A549 (cell line): ENCODE measurements around the gene DSC2. TPM values are rescaled to one million over a fixed set of nuclear protein-coding genes. Genes with fewer than 3 reads are reported as not detected.

Experiments
- ATAC-seq, 2 experiments: fragments of 200-7000 bp in 1 of 2; fragments of >200 bp in 1 of 2; cut with Nextera tagmentation in 1 of 2; cut with Tn5 transposase in 1 of 2; 3 replicates each; pipeline versions ENCODE4 v1.8.0 to v1.9.1; 2018 to 2020; ENCODE audit warnings: mild to moderate bottlenecking in 1 of 2, moderate library complexity in 1 of 2
- CTCF ChIA-PET: fragments of 300-600 bp; sonication (Branson Sonifier 250); formaldehyde crosslinking; extraction: SDS; loops from one replicate; lab custom pipeline; 2021; ENCODE audit warnings: antibody characterized with exemption, inconsistent platforms; lab: Yijun Ruan, JAX
- POLR2A ChIA-PET: fragments of 350-600 bp; formaldehyde crosslinking; extraction: SDS; loops from one replicate; lab custom pipeline; 2021; ENCODE audit warnings: antibody characterized with exemption, inconsistent platforms; lab: Yijun Ruan, JAX
- DNase-seq, 2 experiments: peaks; one replicate each; pipeline versions ENCODE4 v3.0.0 to v3.0.0-alpha.2; 2011 to 2016; ENCODE audit warnings: low read depth in 1 of 2, low spot score in 1 of 2
- FAIRE-seq: peaks from 2 replicates; lab custom pipeline; 2011; peaks lifted over from hg19 to GRCh38; lab: Jason Lieb, UNC
- H3K27ac ChIP-seq, 2 experiments: fragments of >200 bp; sonication (Bioruptor Twin); formaldehyde crosslinking; 3 replicates each; pipeline ENCODE4 v1.5.1; 2016 to 2017
- H3K4me1 ChIP-seq: fragments of >200 bp; sonication (Bioruptor Twin); formaldehyde crosslinking; 3 replicates; pipeline ENCODE4 v1.6.1; 2016
- H3K4me2 ChIP-seq: fragments of >200 bp; sonication (Bioruptor Twin); formaldehyde crosslinking; 3 replicates; pipeline ENCODE4 v1.6.1; 2016
- H3K4me3 ChIP-seq: fragments of >200 bp; sonication (Bioruptor Twin); formaldehyde crosslinking; 3 replicates; pipeline ENCODE4 v1.5.1; 2016
- H3K9me3 ChIP-seq: fragments of >200 bp; sonication (Bioruptor Twin); formaldehyde crosslinking; 3 replicates; pipeline ENCODE4 v1.6.1; 2016
- CBX2 ChIP-seq: fragments of 200-600 bp; sonication (generic); IDR thresholded peaks from 2 replicates; pipeline ENCODE4 v1.6.1; 2016; ENCODE audit warnings: low read depth, mild to moderate bottlenecking, borderline replicate concordance
- CBX8 ChIP-seq: fragments of 200-600 bp; sonication (generic); IDR thresholded peaks from 2 replicates; pipeline ENCODE4 v1.6.1; 2016
- CHD2 ChIP-seq: fragments of 150-350 bp; IDR thresholded peaks from 2 replicates; pipeline ENCODE4 v1.6.1; 2014; ENCODE audit warnings: low read length; ENCODE audit not compliant: partially characterized antibody
- FOSB ChIP-seq: fragments of 250-450 bp; sonication (Bioruptor Pico); IDR thresholded peaks from 2 replicates; pipeline ENCODE4 v1.5.0; 2020; ENCODE audit warnings: mild to moderate bottlenecking, moderate library complexity
- FOSL2 ChIP-seq, 2 experiments: fragments of 450-650 bp in 1 of 2; fragments of >200 bp in 1 of 2; sonication (Bioruptor Twin) in 1 of 2; formaldehyde crosslinking; IDR thresholded peaks; 2 replicates each; pipeline versions ENCODE4 v1.5.0 to v1.6.1; 2016 to 2020; ENCODE audit warnings: mild to moderate bottlenecking in 1 of 2, moderate library complexity in 1 of 2
- FOXS1 ChIP-seq: fragments of 250-450 bp; sonication (Bioruptor Pico); IDR thresholded peaks from 2 replicates; pipeline ENCODE4 v1.5.0; 2020; ENCODE audit warnings: mild to moderate bottlenecking, moderate library complexity
- HDAC2 ChIP-seq: fragments of 200-600 bp; sonication (generic); IDR thresholded peaks from 2 replicates; pipeline ENCODE4 v1.6.1; 2016
- HEYL ChIP-seq: fragments of 250-450 bp; sonication (Bioruptor Pico); IDR thresholded peaks from 2 replicates; pipeline ENCODE4 v1.8.0; 2021; ENCODE audit warnings: mild to moderate bottlenecking, moderate library complexity
- HOXB13 ChIP-seq: fragments of 250-450 bp; sonication (Bioruptor Pico); IDR thresholded peaks from 2 replicates; pipeline ENCODE4 v1.5.0; 2020; ENCODE audit warnings: low read depth, mild to moderate bottlenecking, moderate library complexity
- HOXB5 ChIP-seq: fragments of 250-450 bp; sonication (Bioruptor Pico); IDR thresholded peaks from 2 replicates; pipeline ENCODE4 v1.5.0; 2020; ENCODE audit warnings: mild to moderate bottlenecking, moderate library complexity
- JUN ChIP-seq, 2 experiments: fragments of >200 bp; sonication (Bioruptor Twin); formaldehyde crosslinking; IDR thresholded peaks; 2 replicates in 1 of 2; 3 replicates in 1 of 2; pipeline ENCODE4 v1.6.1; 2016 to 2017
- MAFK ChIP-seq: fragments of 450-650 bp; IDR thresholded peaks from 2 replicates; pipeline ENCODE4 v1.6.1; 2014; ENCODE audit not compliant: partially characterized antibody
- RARB ChIP-seq: fragments of 250-450 bp; sonication (Bioruptor Pico); IDR thresholded peaks from 2 replicates; pipeline ENCODE4 v1.8.0; 2021; ENCODE audit warnings: mild to moderate bottlenecking, moderate library complexity
- RCOR1 ChIP-seq: fragments of 150-350 bp; IDR thresholded peaks from 2 replicates; pipeline ENCODE4 v1.6.1; 2014; ENCODE audit warnings: antibody characterized with exemption, low read length, low read depth
- RNF2 ChIP-seq: fragments of 200-600 bp; sonication (generic); IDR thresholded peaks from 2 replicates; pipeline ENCODE4 v1.6.1; 2016; ENCODE audit warnings: low read depth, mild to moderate bottlenecking, antibody characterized with exemption, moderate library complexity, borderline replicate concordance
- SMC3 ChIP-seq: fragments of >200 bp; sonication (Bioruptor Twin); formaldehyde crosslinking; IDR thresholded peaks from 3 replicates; pipeline ENCODE4 v1.6.1; 2018; ENCODE audit warnings: inconsistent platforms
- ZC3H11A ChIP-seq: fragments of 450-650 bp; IDR thresholded peaks from 2 replicates; pipeline ENCODE4 v1.6.1; 2014; ENCODE audit warnings: antibody characterized with exemption, mild to moderate bottlenecking
- ZNF302 ChIP-seq: fragments of 250-450 bp; sonication (Bioruptor Pico); IDR thresholded peaks from 2 replicates; pipeline ENCODE4 v1.9.0; 2021; ENCODE audit warnings: inconsistent platforms, mild to moderate bottlenecking, moderate library complexity
- WGBS: methylation state at CpG from one replicate; pipeline ENCODE4 v1.1.6; 2017; ENCODE audit errors: missing lambda C conversion rate; 5-methylcytosine and 5-hydroxymethylcytosine counted together
- polyA plus RNA-seq, 4 experiments: library from polyadenylated mRNA; depleted of rRNA in 3 of 4; stranded (reverse); fragments of >200 nt; fragmentation: RNase III in 1 of 4; extraction: RNeasy Plus Mini Kit Qiagen cat#74134 plus additional on column Dnase treatment in 1 of 4; gene quantifications; 2 replicates in 3 of 4; 3 replicates in 1 of 4; pipeline ENCODE4 v1.2.3, GENCODE V29; 2011 to 2017
- TF ChIP-seq, protein P1 (sequence below): fragments of 250-450 bp; sonication (Bioruptor Pico); IDR thresholded peaks from 2 replicates; pipeline ENCODE4 v1.5.0; 2020; ENCODE audit warnings: low read depth, mild to moderate bottlenecking, moderate library complexity
- TF ChIP-seq, protein P2 (sequence below): IDR thresholded peaks from 2 replicates; pipeline ENCODE4 v1.6.1; 2012
- TF ChIP-seq, protein P3 (sequence below): fragments of 150-350 bp; IDR thresholded peaks from 2 replicates; pipeline ENCODE4 v1.6.1; 2014; ENCODE audit warnings: low read depth, mild to moderate bottlenecking, low read length
- TF ChIP-seq, protein P4 (sequence below): IDR thresholded peaks from 2 replicates; pipeline ENCODE4 v1.6.1; 2012

The DSC2 gene
- polyA plus RNA-seq, 2 of the 4 experiments (the other 2 are of a cell fraction) = 0.63 to 2.0 TPM

DNA sequence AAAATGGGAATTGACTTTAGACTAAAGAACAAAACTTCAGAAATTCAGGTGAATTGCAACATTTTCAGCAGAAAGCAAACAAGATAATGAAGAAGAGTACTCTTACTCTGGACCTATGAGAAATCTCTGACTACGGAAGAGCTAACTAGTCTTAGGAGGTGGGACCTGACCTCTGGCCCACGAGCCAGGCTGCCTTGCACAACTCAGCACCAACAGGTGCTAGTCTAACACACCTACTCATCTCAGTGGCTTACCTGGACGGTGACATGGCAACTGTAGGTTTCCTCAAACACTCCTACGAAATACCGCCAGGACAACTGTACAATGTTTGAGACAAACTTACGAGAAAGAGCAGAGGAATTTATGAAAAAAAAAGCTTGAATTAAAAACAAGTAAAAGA lies 56.6 kb downstream of the DSC2 start:
- ChIA-PET CTCF (no interaction called here), POLR2A (no interaction called here)
- TF ChIP-seq SMC3 = no peak
- TF ChIP-seq, protein P1, sequence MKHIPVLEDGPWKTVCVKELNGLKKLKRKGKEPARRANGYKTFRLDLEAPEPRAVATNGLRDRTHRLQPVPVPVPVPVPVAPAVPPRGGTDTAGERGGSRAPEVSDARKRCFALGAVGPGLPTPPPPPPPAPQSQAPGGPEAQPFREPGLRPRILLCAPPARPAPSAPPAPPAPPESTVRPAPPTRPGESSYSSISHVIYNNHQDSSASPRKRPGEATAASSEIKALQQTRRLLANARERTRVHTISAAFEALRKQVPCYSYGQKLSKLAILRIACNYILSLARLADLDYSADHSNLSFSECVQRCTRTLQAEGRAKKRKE = no peak
- TF ChIP-seq, protein P2, sequence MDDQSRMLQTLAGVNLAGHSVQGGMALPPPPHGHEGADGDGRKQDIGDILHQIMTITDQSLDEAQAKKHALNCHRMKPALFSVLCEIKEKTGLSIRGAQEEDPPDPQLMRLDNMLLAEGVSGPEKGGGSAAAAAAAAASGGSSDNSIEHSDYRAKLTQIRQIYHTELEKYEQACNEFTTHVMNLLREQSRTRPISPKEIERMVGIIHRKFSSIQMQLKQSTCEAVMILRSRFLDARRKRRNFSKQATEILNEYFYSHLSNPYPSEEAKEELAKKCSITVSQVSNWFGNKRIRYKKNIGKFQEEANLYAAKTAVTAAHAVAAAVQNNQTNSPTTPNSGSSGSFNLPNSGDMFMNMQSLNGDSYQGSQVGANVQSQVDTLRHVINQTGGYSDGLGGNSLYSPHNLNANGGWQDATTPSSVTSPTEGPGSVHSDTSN = no peak
- Histone ChIP-seq H3K4me2 (no peak overlapping the region), H3K9me3 (no peaks in the 10 kb centered on the region), H3K4me3 (no peak overlapping the region), H3K27ac (no peak overlapping the region), H3K4me1 (no peaks in the 10 kb centered on the region)
- no peak for DNase-seq
- no peak for FAIRE-seq
- no peak for ATAC-seq
- 78% methylated on average over 6 of the region's 6 CpGs for WGBS

DNA sequence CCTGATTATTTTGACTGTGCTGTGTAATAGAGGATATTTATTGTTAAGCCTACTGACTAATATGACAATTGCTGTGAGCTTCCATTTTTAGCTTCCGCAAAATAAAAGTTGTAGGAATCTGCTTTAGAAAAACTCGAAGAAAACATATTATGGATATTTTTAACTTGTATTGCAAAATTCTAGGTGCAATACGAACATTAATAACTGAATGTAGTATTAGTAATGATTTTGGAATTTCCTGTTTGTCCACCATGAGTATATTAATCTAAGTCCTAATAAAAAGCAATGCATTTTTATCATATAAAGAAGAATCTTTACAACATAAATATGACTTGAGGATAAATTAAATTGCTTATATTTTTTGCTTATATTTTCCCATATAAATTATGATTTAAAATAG lies 57.3 kb downstream of the DSC2 start:
- Histone ChIP-seq H3K4me2 (no peak overlapping the region), H3K4me3 (no peak overlapping the region), H3K4me1 (no peaks in the 10 kb centered on the region), H3K9me3 (no peaks in the 10 kb centered on the region), H3K27ac (no peak overlapping the region)
- DNase-seq = no peak
- FAIRE-seq = no peak
- POLR2A ChIA-PET = no interaction called here
- TF ChIP-seq ZNF302 (CRISPR knock-in tag) = no peak
- TF ChIP-seq FOSB (CRISPR knock-in tag) = no peak
- TF ChIP-seq CBX2 = no peak
- TF ChIP-seq HOXB5 (CRISPR knock-in tag) = no peak
- no peak for TF ChIP-seq JUN (IDR thresholded peaks at IDR 0.05)
- TF ChIP-seq, protein P1 = no peak
- TF ChIP-seq, protein P3, sequence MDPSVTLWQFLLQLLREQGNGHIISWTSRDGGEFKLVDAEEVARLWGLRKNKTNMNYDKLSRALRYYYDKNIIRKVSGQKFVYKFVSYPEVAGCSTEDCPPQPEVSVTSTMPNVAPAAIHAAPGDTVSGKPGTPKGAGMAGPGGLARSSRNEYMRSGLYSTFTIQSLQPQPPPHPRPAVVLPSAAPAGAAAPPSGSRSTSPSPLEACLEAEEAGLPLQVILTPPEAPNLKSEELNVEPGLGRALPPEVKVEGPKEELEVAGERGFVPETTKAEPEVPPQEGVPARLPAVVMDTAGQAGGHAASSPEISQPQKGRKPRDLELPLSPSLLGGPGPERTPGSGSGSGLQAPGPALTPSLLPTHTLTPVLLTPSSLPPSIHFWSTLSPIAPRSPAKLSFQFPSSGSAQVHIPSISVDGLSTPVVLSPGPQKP = no peak
- TF ChIP-seq HEYL = no peak
- TF ChIP-seq, protein P4, sequence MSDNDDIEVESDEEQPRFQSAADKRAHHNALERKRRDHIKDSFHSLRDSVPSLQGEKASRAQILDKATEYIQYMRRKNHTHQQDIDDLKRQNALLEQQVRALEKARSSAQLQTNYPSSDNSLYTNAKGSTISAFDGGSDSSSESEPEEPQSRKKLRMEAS = no peak
- no peak for TF ChIP-seq FOXS1 (CRISPR knock-in tag)
- TF ChIP-seq CHD2 = no peak
- TF ChIP-seq RCOR1 = no peak
- TF ChIP-seq HDAC2 = no peak
- TF ChIP-seq ZC3H11A = no peak
- no peak for TF ChIP-seq RNF2
- no peak for TF ChIP-seq RARB (CRISPR knock-in tag)
- no peak for TF ChIP-seq HOXB13
- no peak for TF ChIP-seq MAFK
- WGBS = 40% methylated on average over 3 of the region's 3 CpGs
- CTCF ChIA-PET = no interaction called here
- no peak for ATAC-seq

DNA sequence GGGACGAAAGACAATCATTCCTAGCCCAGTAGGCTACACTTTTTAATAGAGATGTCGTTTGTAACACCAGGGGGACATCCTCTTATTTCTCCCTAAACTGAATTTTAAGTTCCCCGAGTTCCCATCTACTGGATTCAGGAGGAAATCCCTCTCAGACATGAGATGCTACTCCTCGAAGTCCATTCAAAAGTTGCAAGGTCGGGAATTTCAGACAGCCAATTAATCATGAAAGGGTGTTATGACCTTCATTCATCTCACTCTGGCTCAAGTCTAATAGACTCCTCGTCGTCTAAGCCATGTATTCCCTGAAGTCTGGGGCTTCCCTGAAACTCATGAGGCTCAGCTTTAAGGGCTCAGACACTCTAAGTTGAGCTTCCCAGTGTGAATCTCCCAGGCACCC lies 58.5 kb downstream of the DSC2 start:
- ATAC-seq (no peak), FAIRE-seq (no peak), DNase-seq (no peak)
- H3K9me3 ChIP-seq = no peaks in the 10 kb centered on the region
- H3K4me2 ChIP-seq = no peak overlapping the region
- POLR2A ChIA-PET = no interaction called here
- TF ChIP-seq RCOR1 = no peak
- TF ChIP-seq FOSL2 (IDR thresholded peaks at IDR 0.05) = no peak
- TF ChIP-seq FOSL2 (CRISPR knock-in tag; IDR thresholded peaks at IDR 0.05) = no peak
- peak; percentile 60 for TF ChIP-seq MAFK
- TF ChIP-seq CBX8 = no peak
- no peaks in the 10 kb centered on the region for H3K4me1 ChIP-seq
- H3K27ac ChIP-seq = no peak overlapping the region
- 85% methylated on average over 7 of the region's 7 CpGs for WGBS
- H3K4me3 ChIP-seq = no peak overlapping the region
- CTCF ChIA-PET = no interaction called here
